CD8-positive, alpha-beta memory T cell (primary cell): ENCODE measurements around the gene MT1M. TPM values are rescaled to one million over a fixed set of nuclear protein-coding genes. Genes with fewer than 3 reads are reported as not detected.

Experiments used
- CTCF ChIA-PET: fragments of 350-600 bp; sonication (Branson Sonifier 250); formaldehyde crosslinking; loops from one replicate; lab custom pipeline; 2021; ENCODE audit warnings: antibody characterized with exemption; lab: Charles Lee
- POLR2A ChIA-PET: fragments of 350-600 bp; sonication (Branson Sonifier 250); formaldehyde crosslinking; loops from one replicate; lab custom pipeline; 2021; ENCODE audit warnings: antibody characterized with exemption; lab: Charles Lee
- DNase-seq, 5 donors: peaks; one replicate each; pipeline versions ENCODE4 v3.0.0 to v3.0.0-alpha.2; 2020 to 2022; ENCODE audit warnings: mixed read lengths in 1 of 5
- H3K27ac ChIP-seq: one replicate; pipeline ENCODE4 v1.7.0; 2013; ENCODE audit warnings: low read depth, mild to moderate bottlenecking, low read length, moderate library complexity
- H3K27me3 ChIP-seq: 2 replicates; pipeline ENCODE4 v1.7.0; 2013; ENCODE audit warnings: low read length, mild to moderate bottlenecking; ENCODE audit not compliant: insufficient read depth, poor library complexity, severe bottlenecking
- H3K36me3 ChIP-seq: 2 replicates; pipeline ENCODE4 v1.7.0; 2013; ENCODE audit warnings: mild to moderate bottlenecking, low read length, moderate library complexity; ENCODE audit not compliant: insufficient read depth
- H3K4me1 ChIP-seq: 2 replicates; pipeline ENCODE4 v1.7.0; 2013; ENCODE audit warnings: mild to moderate bottlenecking, low read length, moderate library complexity; ENCODE audit not compliant: insufficient read depth
- H3K4me3 ChIP-seq: 2 replicates; pipeline ENCODE4 v1.7.0; 2013; ENCODE audit warnings: mild to moderate bottlenecking, low read length
- H3K9me3 ChIP-seq: 2 replicates; pipeline ENCODE4 v1.7.0; 2013; ENCODE audit warnings: mild to moderate bottlenecking, low read length
- H3K27ac Mint-ChIP-seq, 8 donors: one replicate each; pipeline ENCODE4 v1.8.0; 2020 to 2021; ENCODE audit warnings: mixed read lengths in 8 of 8, mild to moderate bottlenecking in 6 of 8, inconsistent platforms in 3 of 8, moderate library complexity in 3 of 8
- H3K27me3 Mint-ChIP-seq, 2 donors: one replicate each; pipeline ENCODE4 v1.8.0; 2020 to 2021; ENCODE audit warnings: mixed read lengths in 2 of 2, mild to moderate bottlenecking in 1 of 2, moderate library complexity in 1 of 2
- H3K36me3 Mint-ChIP-seq, 3 donors: one replicate each; pipeline ENCODE4 v1.8.0; 2020 to 2021; ENCODE audit warnings: mixed read lengths in 3 of 3, inconsistent platforms in 1 of 3, mild to moderate bottlenecking in 1 of 3
- H3K4me1 Mint-ChIP-seq, 3 donors: one replicate each; pipeline ENCODE4 v1.8.0; 2020 to 2021; ENCODE audit warnings: mixed read lengths in 3 of 3, inconsistent platforms in 1 of 3, mild to moderate bottlenecking in 1 of 3
- H3K4me3 Mint-ChIP-seq, 7 donors: one replicate each; pipeline ENCODE4 v1.8.0; 2020 to 2021; ENCODE audit warnings: mixed read lengths in 7 of 7, mild to moderate bottlenecking in 6 of 7, moderate library complexity in 4 of 7, inconsistent platforms in 2 of 7
- H3K9me3 Mint-ChIP-seq, 5 donors: one replicate each; pipeline ENCODE4 v1.8.0; 2020 to 2022; ENCODE audit warnings: mixed read lengths in 5 of 5, mild to moderate bottlenecking in 3 of 5, moderate library complexity in 2 of 5, inconsistent platforms in 1 of 5
- polyA plus RNA-seq: library from polyadenylated mRNA; unstranded; fragments of 300-500 nt; fragmentation: Illumina TruSeq; gene quantifications from one replicate; pipeline ENCODE4 v1.2.3, GENCODE V29; 2021
- total RNA-seq, 2 experiments: library from RNA; stranded (reverse); gene quantifications; one replicate each; pipeline ENCODE4 v1.2.3, GENCODE V29; 2021

Gene MT1M
- total and polyA plus RNA-seq, 3 experiments from 2014 or later = not detected

DNA sequence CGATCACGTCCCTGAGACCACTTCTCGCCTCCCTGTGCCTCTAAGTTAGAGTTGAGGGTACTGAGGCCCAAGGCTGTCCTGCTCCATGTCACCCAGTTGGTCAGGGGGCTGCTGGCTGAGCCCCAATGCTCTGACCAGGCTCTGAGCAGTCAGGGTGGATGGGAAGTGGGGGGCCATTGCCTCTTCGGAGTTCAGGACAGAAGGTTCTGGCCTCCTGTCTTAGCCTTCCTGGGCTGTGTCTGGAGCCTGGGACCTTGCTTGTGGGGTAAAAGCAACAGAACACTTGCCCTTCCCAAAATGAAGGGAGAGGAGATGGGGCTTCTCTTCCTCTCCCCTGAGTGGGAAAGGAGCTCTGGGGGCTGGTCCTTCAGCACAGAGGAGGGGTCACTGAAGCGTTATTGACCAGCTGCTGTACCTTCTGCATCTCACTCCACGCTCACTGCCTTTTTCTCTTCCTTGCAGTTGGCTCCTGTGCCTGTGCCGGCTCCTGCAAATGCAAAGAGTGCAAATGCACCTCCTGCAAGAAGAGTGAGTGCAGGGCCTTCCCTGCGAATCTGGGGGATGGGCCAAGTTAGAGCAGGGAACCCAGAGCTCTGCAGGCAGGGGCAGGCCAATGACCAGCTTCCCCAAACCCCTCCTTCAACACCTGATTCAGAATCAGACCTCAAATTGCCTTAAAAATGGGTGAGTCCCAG lies 50.4 kb downstream of the MT1M start:
- peaks cover 3 to 6% (median 6%) of the 10 kb centered on the region in 3 donors for H3K36me3 Mint-ChIP-seq
- H3K27ac ChIP-seq = peak overlapping the region; percentile 70
- POLR2A ChIA-PET = interaction anchor here (0.7 to 1.9 kb wide), 10 partner anchors 19 to 249 kb away, joined by 3 to 7 read pairs (median 4); partner anchors contain the start of genes HERPUD1, MT1E, MT1F and MT2A
- no peaks in the 10 kb centered on the region for H3K36me3 ChIP-seq
- H3K27me3 ChIP-seq = no peaks in the 10 kb centered on the region
- peaks cover 26 to 29% (median 27%) of the 10 kb centered on the region in 3 donors for H3K4me1 Mint-ChIP-seq
- H3K4me3 ChIP-seq = peak overlapping the region; percentile 86
- H3K4me3 Mint-ChIP-seq = peak overlapping the region; percentile 94 to 98 (median 97)
- no peak for DNase-seq
- peak overlapping the region; percentile 90 to 98 (median 97) for H3K27ac Mint-ChIP-seq
- H3K4me1 ChIP-seq = peaks cover 17% of the 10 kb centered on the region
- no peaks in the 10 kb centered on the region for H3K27me3 Mint-ChIP-seq
- H3K9me3 Mint-ChIP-seq = peaks cover 0 to 3% (median 0%) of the 10 kb centered on the region in 5 donors
- CTCF ChIA-PET = interaction anchor here (1.3 to 1.9 kb wide), 6 partner anchors 9 to 106 kb away, joined by 3 to 7 read pairs (median 4); no protein-coding TSS in a partner anchor
- H3K9me3 ChIP-seq = no peaks in the 10 kb centered on the region

Other genes starting within 250 kb of the MT1M start
- gene AMFR, start 207.1 kb upstream of the MT1M start, total RNA-seq = 10 to 100 TPM; 64.3 to 70.1 TPM
- gene AMFR, start 207.1 kb upstream of the MT1M start, polyA plus RNA-seq = 39.8 TPM
- 100 to 1,000 TPM; 334 to 359 TPM for gene NUDT21, start 181.3 kb upstream of the MT1M start, total RNA-seq
- 77.2 TPM for gene NUDT21, start 181.3 kb upstream of the MT1M start, polyA plus RNA-seq
- 10 to 100 TPM; 87.9 to 91.9 TPM for gene OGFOD1, start 181.1 kb upstream of the MT1M start, total RNA-seq
- 114 TPM for gene OGFOD1, start 181.1 kb upstream of the MT1M start, polyA plus RNA-seq
- gene BBS2, start 112.6 kb upstream of the MT1M start, total RNA-seq = 10 to 100 TPM; 16.2 to 19.1 TPM
- gene BBS2, start 112.6 kb upstream of the MT1M start, polyA plus RNA-seq = 37.7 TPM
- gene MT4, start 67.6 kb upstream of the MT1M start, total RNA-seq = not detected
- gene MT4, start 67.6 kb upstream of the MT1M start, polyA plus RNA-seq = not detected
- gene MT3, start 43.1 kb upstream of the MT1M start, total RNA-seq = under 1 TPM in 1 of 2 experiments, not detected in 1; 0.94 TPM
- 0.99 TPM for gene MT3, start 43.1 kb upstream of the MT1M start, polyA plus RNA-seq
- 100 to 1,000 TPM; 285 to 349 TPM for gene MT2A, start 24.1 kb upstream of the MT1M start, total RNA-seq
- gene MT2A, start 24.1 kb upstream of the MT1M start, polyA plus RNA-seq = 435 TPM
- gene MT1E, start 6.9 kb upstream of the MT1M start, total RNA-seq = 100 to 1,000 TPM; 153 to 163 TPM
- gene MT1E, start 6.9 kb upstream of the MT1M start, polyA plus RNA-seq = 40.4 TPM
- gene MT1A, start 6.0 kb downstream of the MT1M start, total RNA-seq = under 1 TPM in 1 of 2 experiments, not detected in 1; 0.71 TPM
- not detected for gene MT1A, start 6.0 kb downstream of the MT1M start, polyA plus RNA-seq
- gene MT1B, start 19.2 kb downstream of the MT1M start, total RNA-seq = not detected
- gene MT1B, start 19.2 kb downstream of the MT1M start, polyA plus RNA-seq = not detected
- gene MT1F, start 25.3 kb downstream of the MT1M start, total RNA-seq = 10 to 100 TPM; 17.9 to 18.6 TPM
- 60.7 TPM for gene MT1F, start 25.3 kb downstream of the MT1M start, polyA plus RNA-seq
- gene MT1G, start 35.4 kb downstream of the MT1M start, total RNA-seq = 10 to 100 TPM; 41.0 to 46.8 TPM
- not detected for gene MT1G, start 35.4 kb downstream of the MT1M start, polyA plus RNA-seq
- gene MT1H, start 37.2 kb downstream of the MT1M start, total RNA-seq = 1 to 10 TPM; 4.8 to 5.5 TPM
- gene MT1H, start 37.2 kb downstream of the MT1M start, polyA plus RNA-seq = not detected
- gene MT1X, start 49.8 kb downstream of the MT1M start, total RNA-seq = 10 to 100 TPM; 85.4 to 93.8 TPM
- 181 TPM for gene MT1X, start 49.8 kb downstream of the MT1M start, polyA plus RNA-seq
- 100 to 1,000 TPM; 153 to 155 TPM for gene NUP93, start 97.5 kb downstream of the MT1M start, total RNA-seq
- gene NUP93, start 97.5 kb downstream of the MT1M start, polyA plus RNA-seq = 93.8 TPM
- not detected for gene SLC12A3, start 232.5 kb downstream of the MT1M start, total RNA-seq
- gene SLC12A3, start 232.5 kb downstream of the MT1M start, polyA plus RNA-seq = not detected